MCF 10A (cell line): ENCODE results near the gene C1orf174. TPM values are rescaled to one million over a fixed set of nuclear protein-coding genes. Genes with fewer than 3 reads are reported as not detected.

Source experiments
- BruUV-seq: library from RNA; stranded (reverse); fragments of 400-500 nt; replicated peaks from 2 replicates; lab custom pipeline; 2021; lab: Mats Ljungman, UMichigan
- CTCF ChIA-PET: fragments of 300-600 bp; sonication (Branson Sonifier 250); formaldehyde crosslinking; extraction: SDS; loops from one replicate; lab custom pipeline; 2021; ENCODE audit warnings: antibody characterized with exemption, inconsistent platforms; lab: Yijun Ruan, JAX
- POLR2A ChIA-PET: fragments of 300-600, 350-650 bp; sonication (Branson Sonifier 250); formaldehyde crosslinking; extraction: SDS; loops from one replicate; lab custom pipeline; 2020; ENCODE audit warnings: antibody characterized with exemption, inconsistent platforms; lab: Yijun Ruan, JAX
- DNase-seq: peaks from one replicate; pipeline ENCODE4 v3.0.0-alpha.2; 2018; ENCODE audit not compliant: unreplicated experiment
- H3K27ac Mint-ChIP-seq: one replicate; pipeline ENCODE4 v1.8.0; 2022; ENCODE audit warnings: mild to moderate bottlenecking, low read depth, mixed read lengths; ENCODE audit not compliant: unreplicated experiment
- H3K27me3 Mint-ChIP-seq: one replicate; pipeline ENCODE4 v1.8.0; 2022; ENCODE audit warnings: mixed read lengths; ENCODE audit not compliant: insufficient read depth, unreplicated experiment
- H3K36me3 Mint-ChIP-seq: one replicate; pipeline ENCODE4 v1.8.0; 2022; ENCODE audit warnings: mild to moderate bottlenecking, moderate library complexity, mixed read lengths; ENCODE audit not compliant: insufficient read depth, unreplicated experiment
- H3K4me1 Mint-ChIP-seq: one replicate; pipeline ENCODE4 v1.8.0; 2022; ENCODE audit warnings: mixed read lengths; ENCODE audit not compliant: insufficient read depth, unreplicated experiment
- H3K4me3 Mint-ChIP-seq: one replicate; pipeline ENCODE4 v1.8.0; 2022; ENCODE audit warnings: mild to moderate bottlenecking, moderate library complexity, mixed read lengths; ENCODE audit not compliant: unreplicated experiment
- H3K9me3 Mint-ChIP-seq: one replicate; pipeline ENCODE4 v1.8.0; 2022; ENCODE audit warnings: mixed read lengths; ENCODE audit not compliant: unreplicated experiment
- CTCF ChIP-seq: fragments of 200-600 bp; IDR thresholded peaks from one replicate; pipeline ENCODE4 v1.8.0; 2022; ENCODE audit warnings: antibody characterized with exemption, mild to moderate bottlenecking; ENCODE audit not compliant: unreplicated experiment
- intact Hi-C: fragments of 100-400 bp; cut with micrococcal nuclease; formaldehyde crosslinking; loops from 2 replicates; pipeline ENCODE4 v1.14.1; 2022
- total RNA-seq: library from RNA; stranded (reverse); gene quantifications from 2 replicates; pipeline ENCODE4 v1.2.3, GENCODE V29; 2022

C1orf174 gene
- total RNA-seq, 1 experiment from 2014 or later: 24.4 TPM

GRCh38 chr1:3898994-3899753 lies 898 bp downstream of the C1orf174 start:
- Mint-ChIP-seq H3K9me3 (peaks cover 8% of the 10 kb centered on the region), H3K27ac (peak overlapping the region; percentile 99), H3K4me3 (peak overlapping the region; percentile 84), H3K27me3 (no peaks in the 10 kb centered on the region), H3K36me3 (peaks cover 3% of the 10 kb centered on the region), H3K4me1 (peaks cover 6% of the 10 kb centered on the region)
- CTCF ChIA-PET: interaction anchor here (1.3 kb wide), 1 partner anchor 41 kb away, joined by 6 read pairs; no protein-coding TSS in a partner anchor
- intact Hi-C loops: no loop called here
- no TSS peak for BruUV-seq
- POLR2A ChIA-PET: interaction anchor here (0.7 to 3.4 kb wide), 7 partner anchors 10 to 1373 kb away, joined by 3 to 47 read pairs (median 3); partner anchors contain the start of genes CEP104, DFFB, LRRC47 and PANK4
- TF ChIP-seq CTCF: no peak
- DNase-seq: no peak

GRCh38 chr1:3898475-3898735 lies 1.7 kb downstream of the C1orf174 start:
- BruUV-seq: no TSS peak
- peak overlapping the region; percentile 84 for H3K4me3 Mint-ChIP-seq
- CTCF ChIA-PET: interaction anchor here (0.8 kb wide), 1 partner anchor 65 kb away, joined by 3 read pairs; no protein-coding TSS in a partner anchor

GRCh38 chr1:3896396-3897000 lies 3.6 kb downstream of the C1orf174 start:
- POLR2A ChIA-PET: interaction anchor here (0.5 to 1.1 kb wide), 2 partner anchors 100 to 230 kb away, joined by 3 to 4 read pairs; partner anchors contain the start of gene LRRC47
- Mint-ChIP-seq H3K4me3 (no peak overlapping the region), H3K9me3 (peaks cover 8% of the 10 kb centered on the region), H3K36me3 (peaks cover 8% of the 10 kb centered on the region), H3K4me1 (peaks cover 6% of the 10 kb centered on the region), H3K27me3 (no peaks in the 10 kb centered on the region), H3K27ac (no peak overlapping the region)
- CTCF ChIA-PET: interaction anchor here (1.8 kb wide), 1 partner anchor 38 kb away, joined by 6 read pairs; no protein-coding TSS in a partner anchor
- DNase-seq: no peak
- no TSS peak for BruUV-seq
- intact Hi-C loops: no loop called here
- no peak for TF ChIP-seq CTCF

More at GRCh38 chr1:3898475-3898735, 1.7 kb downstream of the C1orf174 start:
- DNase-seq: no peak
- Mint-ChIP-seq H3K9me3 (peaks cover 8% of the 10 kb centered on the region), H3K4me1 (peaks cover 6% of the 10 kb centered on the region), H3K27ac (peak overlapping the region; percentile 23), H3K36me3 (peaks cover 8% of the 10 kb centered on the region), H3K27me3 (no peaks in the 10 kb centered on the region)
- intact Hi-C loops: no loop called here
- POLR2A ChIA-PET: no interaction called here
- no peak for TF ChIP-seq CTCF

GRCh38 chr1:3895951-3896325 lies 4.1 kb downstream of the C1orf174 start:
- peaks cover 8% of the 10 kb centered on the region for H3K36me3 Mint-ChIP-seq
- H3K27me3 Mint-ChIP-seq: no peaks in the 10 kb centered on the region
- H3K9me3 Mint-ChIP-seq: peaks cover 8% of the 10 kb centered on the region
- H3K27ac Mint-ChIP-seq: no peak overlapping the region
- ChIA-PET CTCF (interaction anchor here (0.8 to 1.8 kb wide), 2 partner anchors 11 to 38 kb away, joined by 4 to 6 read pairs; no protein-coding TSS in a partner anchor), POLR2A (no interaction called here)
- no peak for TF ChIP-seq CTCF
- no TSS peak for BruUV-seq
- H3K4me1 Mint-ChIP-seq: peaks cover 6% of the 10 kb centered on the region
- DNase-seq: no peak
- intact Hi-C loops: no loop called here
- H3K4me3 Mint-ChIP-seq: no peak overlapping the region
